ENCODE data around the gene NID2. TPM values are rescaled to one million over a fixed set of nuclear protein-coding genes. Genes with fewer than 3 reads are reported as not detected.

NID2 gene
- total RNA-seq, 4 donors from 2014 or later = 0.17 to 3.0 (median 1.1) TPM

GRCh38 chr14:52046376-52046917 is 22.4 kb downstream of the NID2 start:
- intact Hi-C loops (cut with DNase I; ENCODE audit: low total_unique reads) = no loop called here
- 50 to 55% methylated on average over 2 of the region's 2 CpGs for WGBS, 2 donors
- TF ChIP-seq CTCF (IDR thresholded peaks at IDR 0.05) = no peak
- no peak for TF ChIP-seq POLR2A (IDR thresholded peaks at IDR 0.05)
- H3K4me3 ChIP-seq (ENCODE audit: low read depth, poor library complexity, severe bottlenecking) = no peak overlapping the region
- no peak for DNase-seq (ENCODE audit: low spot score in 2 of 2)

GRCh38 chr14:52044791-52045522 is 23.9 kb downstream of the NID2 start:
- WGBS, 2 donors = 76 to 83% methylated on average over 11 of the region's 11 CpGs
- no peak for DNase-seq (ENCODE audit: low spot score in 2 of 2)
- intact Hi-C loops (cut with DNase I; ENCODE audit: low total_unique reads) = no loop called here
- H3K4me3 ChIP-seq (ENCODE audit: low read depth, poor library complexity, severe bottlenecking) = no peak overlapping the region
- TF ChIP-seq CTCF (IDR thresholded peaks at IDR 0.05) (no peak), POLR2A (IDR thresholded peaks at IDR 0.05) (no peak)

- TF ChIP-seq CTCF (IDR thresholded peaks at IDR 0.05) = no peak
- no peak for TF ChIP-seq POLR2A (IDR thresholded peaks at IDR 0.05)
- intact Hi-C loops (cut with DNase I; ENCODE audit: low total_unique reads) = no loop called here
- DNase-seq (ENCODE audit: low spot score in 2 of 2) = no peak
- WGBS, 2 donors = 57 to 63% methylated on average over 5 of the region's 5 CpGs
- H3K4me3 ChIP-seq (ENCODE audit: low read depth, poor library complexity, severe bottlenecking) = no peak overlapping the region
These were observed 25.2 kb downstream of the NID2 start for GRCh38 chr14:52043690-52044089.

GRCh38 chr14:52042371-52043289 is 26.2 kb downstream of the NID2 start:
- no peak for TF ChIP-seq POLR2A (IDR thresholded peaks at IDR 0.05)
- 11 to 22% methylated on average over 8 of the region's 8 CpGs for WGBS, 2 donors
- H3K4me3 ChIP-seq (ENCODE audit: low read depth, poor library complexity, severe bottlenecking) = no peak overlapping the region
- DNase-seq (ENCODE audit: low spot score in 2 of 2) = no peak
- intact Hi-C loops (cut with DNase I; ENCODE audit: low total_unique reads) = no loop called here

- DNase-seq (ENCODE audit: low spot score in 2 of 2) = no peak
- WGBS, 2 donors = 95 to 97% methylated on average over 7 of the region's 7 CpGs
- intact Hi-C loops (cut with DNase I; ENCODE audit: low total_unique reads) = no loop called here
- TF ChIP-seq POLR2A (IDR thresholded peaks at IDR 0.05) (no peak), CTCF (IDR thresholded peaks at IDR 0.05) (no peak)
- no peak overlapping the region for H3K4me3 ChIP-seq (ENCODE audit: low read depth, poor library complexity, severe bottlenecking)
These were observed 28.3 kb downstream of the NID2 start for GRCh38 chr14:52040598-52040997.

Data from lower leg skin (tissue), 4 donors.